Measurements from ENCODE around the gene BTRC.

- no peak for TF ChIP-seq CTCF (IDR thresholded peaks at IDR 0.05)
- TF ChIP-seq ZFX (IDR thresholded peaks at IDR 0.05; ENCODE audit: borderline replicate concordance): no peak
Measured at GRCh38 chr10:101535949-101536348, 182.0 kb downstream of the BTRC start.
